MM.1S (cell line): ENCODE results near the gene TNFRSF13B.

Source experiments
- DNase-seq: peaks from one replicate; pipeline ENCODE4 v3.0.0-alpha.2; 2015
- H2AFZ ChIP-seq: fragments of 300-600 bp; sonication (generic); 2 replicates; pipeline ENCODE4 v1.6.0; 2016; ENCODE audit warnings: antibody characterized with exemption, low read length
- H3F3A ChIP-seq: fragments of 300-600 bp; sonication (generic); 2 replicates; pipeline ENCODE4 v1.6.1; 2016; ENCODE audit warnings: mild to moderate bottlenecking, antibody characterized with exemption, low read length, moderate library complexity, mixed read lengths; ENCODE audit not compliant: insufficient read depth
- H3K27ac ChIP-seq: fragments of 300-600 bp; sonication (generic); 2 replicates; pipeline ENCODE4 v1.5.1; 2016; ENCODE audit warnings: mild to moderate bottlenecking, low read length
- H3K27me3 ChIP-seq: fragments of 300-600 bp; sonication (generic); replicated peaks from 2 replicates; pipeline ENCODE4 v1.6.0; 2016; ENCODE audit warnings: low read length; ENCODE audit not compliant: insufficient read depth
- H3K36me3 ChIP-seq: fragments of 300-600 bp; sonication (generic); replicated peaks from 2 replicates; pipeline ENCODE4 v1.6.1; 2016; ENCODE audit warnings: mild to moderate bottlenecking, low read length, mixed read lengths; ENCODE audit not compliant: insufficient read depth
- H3K4me1 ChIP-seq: fragments of 300-600 bp; sonication (generic); 2 replicates; pipeline ENCODE4 v1.6.1; 2016; ENCODE audit warnings: low read length, mixed read lengths
- H3K4me2 ChIP-seq: fragments of 300-600 bp; sonication (generic); 2 replicates; pipeline ENCODE4 v1.6.0; 2016; ENCODE audit warnings: low read depth, low read length
- H3K4me3 ChIP-seq: fragments of 300-600 bp; sonication (generic); 2 replicates; pipeline ENCODE4 v1.5.1; 2016; ENCODE audit warnings: low read length, mixed read lengths
- H3K79me2 ChIP-seq: fragments of 300-600 bp; sonication (generic); 2 replicates; pipeline ENCODE4 v1.6.1; 2016; ENCODE audit warnings: mixed run types, low read length, mixed read lengths
- H3K9ac ChIP-seq: fragments of 300-600 bp; sonication (generic); 2 replicates; pipeline ENCODE4 v1.6.1; 2016; ENCODE audit warnings: low read length, mixed read lengths
- H3K9me2 ChIP-seq: fragments of 300-600 bp; sonication (generic); replicated peaks from 2 replicates; pipeline ENCODE4 v1.6.1; 2016; ENCODE audit warnings: mild to moderate bottlenecking, low read length, mixed read lengths; ENCODE audit not compliant: insufficient read depth
- H3K9me3 ChIP-seq: fragments of 300-600 bp; sonication (generic); replicated peaks from 2 replicates; pipeline ENCODE4 v1.6.1; 2016; ENCODE audit warnings: mild to moderate bottlenecking, low read length, mixed read lengths; ENCODE audit not compliant: insufficient read depth
- H4K20me1 ChIP-seq: fragments of 300-600 bp; sonication (generic); 2 replicates; pipeline ENCODE4 v1.6.1; 2016; ENCODE audit warnings: mild to moderate bottlenecking, low read length, moderate library complexity, mixed read lengths; ENCODE audit not compliant: insufficient read depth
- CTCF ChIP-seq: fragments of 300-600 bp; sonication (generic); IDR thresholded peaks from 2 replicates; pipeline ENCODE4 v1.5.1; 2016; ENCODE audit warnings: antibody characterized with exemption, low read length, mixed read lengths
- EZH2 ChIP-seq: fragments of 300-600 bp; sonication (generic); optimal IDR thresholded peaks from 2 replicates; pipeline ENCODE3; 2017; ENCODE audit warnings: low read depth, mild to moderate bottlenecking, antibody characterized with exemption, low read length, mixed read lengths
- EZH2phosphoT487 ChIP-seq: fragments of 300-600 bp; sonication (generic); IDR thresholded peaks from 2 replicates; pipeline ENCODE4 v1.6.1; 2018; ENCODE audit warnings: antibody characterized with exemption, low read length

TNFRSF13B gene

GRCh38 chr17:16926571-16927451, 45.1 kb downstream of the TNFRSF13B start:
- TF ChIP-seq CTCF, result no peak
- no peak for TF ChIP-seq EZH2
- TF ChIP-seq EZH2phosphoT487, result no peak
- no peaks in the 10 kb centered on the region; the same call in none of the 2 replicates for H3K36me3 ChIP-seq
- no peaks in the 10 kb centered on the region for H3K27me3 ChIP-seq
- H4K20me1 ChIP-seq, result no peaks in the 10 kb centered on the region
- no peak overlapping the region for H2AFZ ChIP-seq
- no peaks in the 10 kb centered on the region for H3K4me1 ChIP-seq
- no peaks in the 10 kb centered on the region for H3K79me2 ChIP-seq
- no peaks in the 10 kb centered on the region for H3K9me3 ChIP-seq
- no peaks in the 10 kb centered on the region for H3K9me2 ChIP-seq
- no peak overlapping the region for H3K9ac ChIP-seq
- peaks cover 34% of the 10 kb centered on the region for H3F3A ChIP-seq
- no peak overlapping the region for H3K4me2 ChIP-seq
- DNase-seq, result no peak
- H3K4me3 ChIP-seq, result no peak overlapping the region
- H3K27ac ChIP-seq, result no peak overlapping the region

- H2AFZ ChIP-seq, result no peak overlapping the region
- H3K27ac ChIP-seq, result no peak overlapping the region
- no peaks in the 10 kb centered on the region for H3K9me3 ChIP-seq
- no peaks in the 10 kb centered on the region for H3K4me1 ChIP-seq
- no peaks in the 10 kb centered on the region for H4K20me1 ChIP-seq
- DNase-seq, result no peak
- H3K36me3 ChIP-seq, result no peaks in the 10 kb centered on the region; the same call in none of the 2 replicates
- H3K9ac ChIP-seq, result no peak overlapping the region
- no peaks in the 10 kb centered on the region for H3K79me2 ChIP-seq
- TF ChIP-seq EZH2phosphoT487, result no peak
- no peak for TF ChIP-seq EZH2
- TF ChIP-seq CTCF, result no peak
- H3K9me2 ChIP-seq, result no peaks in the 10 kb centered on the region
- H3K27me3 ChIP-seq, result no peaks in the 10 kb centered on the region
- H3K4me2 ChIP-seq, result no peak overlapping the region
- no peak overlapping the region for H3K4me3 ChIP-seq
- H3F3A ChIP-seq, result peaks cover 40% of the 10 kb centered on the region
Observed at GRCh38 chr17:16926061-16926511, 45.8 kb downstream of the TNFRSF13B start.

- no peaks in the 10 kb centered on the region; the same call in 1 of the 2 replicates for H3K36me3 ChIP-seq
- H3F3A ChIP-seq, result peaks cover 42% of the 10 kb centered on the region
- DNase-seq, result no peak
- H3K4me2 ChIP-seq, result no peak overlapping the region
- no peak overlapping the region for H3K4me3 ChIP-seq
- no peak overlapping the region for H2AFZ ChIP-seq
- no peak overlapping the region for H3K27ac ChIP-seq
- H3K27me3 ChIP-seq, result no peaks in the 10 kb centered on the region
- no peaks in the 10 kb centered on the region for H3K79me2 ChIP-seq
- H3K9me2 ChIP-seq, result no peaks in the 10 kb centered on the region
- no peaks in the 10 kb centered on the region for H3K4me1 ChIP-seq
- H3K9ac ChIP-seq, result no peak overlapping the region
- no peaks in the 10 kb centered on the region for H3K9me3 ChIP-seq
- no peaks in the 10 kb centered on the region for H4K20me1 ChIP-seq
- TF ChIP-seq CTCF (no peak), EZH2 (no peak), EZH2phosphoT487 (no peak)
Observed at GRCh38 chr17:16925461-16926060, 46.4 kb downstream of the TNFRSF13B start.
